ENCODE data around the gene DIP2B.

GRCh38 chr12:50650285-50650684, 145.5 kb downstream of the DIP2B start:
- TF ChIP-seq CTCF (IDR thresholded peaks at IDR 0.05; ENCODE audit: insufficient read depth, low read length, poor library complexity, severe bottlenecking) = no peak
- no peak for TF ChIP-seq EZH2phosphoT487 (conservative IDR thresholded peaks at IDR 0.05; ENCODE audit: low read length)

Measured in SU-DHL-6 (cell line).